HepG2 (cell line): ENCODE measurements around the gene SLC4A11. TPM values are rescaled to one million over a fixed set of nuclear protein-coding genes. Genes with fewer than 3 reads are reported as not detected.

Experiments used
- ATF7 ChIP-seq, 2 experiments: fragments of 450-650 bp in 1 of 2; sonication (generic) in 1 of 2; formaldehyde crosslinking in 1 of 2; IDR thresholded peaks; 2 replicates each; pipeline versions ENCODE4 v1.4.0 to v1.6.1; 2016 to 2020; ENCODE audit warnings: antibody characterized with exemption in 1 of 2, mild to moderate bottlenecking in 1 of 2, missing genetic modification reagents in 1 of 2
- ISX ChIP-seq: sonication (generic); formaldehyde crosslinking; conservative IDR thresholded peaks from 2 replicates; pipeline ENCODE4 v1.5.0; 2020; ENCODE audit warnings: missing genetic modification reagents
- NCOA2 ChIP-seq: sonication (generic); formaldehyde crosslinking; IDR thresholded peaks from 2 replicates; pipeline ENCODE4 v1.8.0; 2022; ENCODE audit warnings: inconsistent platforms
- POLR2G ChIP-seq: fragments of 200-400 bp; formaldehyde crosslinking; IDR thresholded peaks from 2 replicates; pipeline ENCODE4 v1.6.1; 2018; ENCODE audit warnings: mild to moderate bottlenecking, low read depth, low read length, moderate library complexity
- PREB ChIP-seq: sonication (generic); formaldehyde crosslinking; IDR thresholded peaks from 2 replicates; pipeline ENCODE4 v1.4.0; 2020; ENCODE audit warnings: missing genetic modification reagents
- RBM22 ChIP-seq: fragments of 200-400 bp; formaldehyde crosslinking; optimal IDR thresholded peaks from 2 replicates; pipeline ENCODE3; 2017; ENCODE audit warnings: mild to moderate bottlenecking, low read length, moderate library complexity
- REST ChIP-seq, 2 experiments: IDR thresholded peaks; 2 replicates each; pipeline ENCODE4 v1.6.1; 2011 to 2012; ENCODE audit warnings: low read length in 2 of 2, borderline replicate concordance in 1 of 2, low read depth in 1 of 2, mild to moderate bottlenecking in 1 of 2, moderate library complexity in 1 of 2
- STAG1 ChIP-seq: sonication (generic); formaldehyde crosslinking; IDR thresholded peaks from 2 replicates; pipeline ENCODE4 v1.4.0; 2020; ENCODE audit warnings: missing genetic modification reagents
- THAP9 ChIP-seq: sonication (generic); formaldehyde crosslinking; IDR thresholded peaks from 2 replicates; pipeline ENCODE4; 2020; ENCODE audit warnings: missing genetic modification reagents, mild to moderate bottlenecking, borderline replicate concordance
- ZBTB26 ChIP-seq: IDR thresholded peaks from 2 replicates; pipeline ENCODE4 v1.6.1; 2016; ENCODE audit warnings: missing compliant biosample characterization, missing genetic modification reagents, borderline replicate concordance
- ZNF569 ChIP-seq: sonication (generic); formaldehyde crosslinking; IDR thresholded peaks from 2 replicates; pipeline ENCODE4 v1.5.0; 2020; ENCODE audit warnings: mild to moderate bottlenecking, missing genetic modification reagents, moderate library complexity, borderline replicate concordance
- ZNF777 ChIP-seq: sonication (generic); formaldehyde crosslinking; IDR thresholded peaks from 2 replicates; pipeline ENCODE4 v1.4.0; 2020; ENCODE audit warnings: missing genetic modification reagents
- ZNF788 ChIP-seq: sonication (generic); formaldehyde crosslinking; IDR thresholded peaks from 2 replicates; pipeline ENCODE4 v1.5.0; 2020; ENCODE audit warnings: mild to moderate bottlenecking, missing genetic modification reagents, borderline replicate concordance
- polyA plus RNA-seq, 8 experiments: library from polyadenylated mRNA; depleted of rRNA in 3 of 8; stranded (reverse) in 7 of 8; unstranded in 1 of 8; fragments of >200 nt; fragmentation: Illumina TruSeq in 4 of 8; extraction: Trizol in 4 of 8; gene quantifications; 2 replicates each; pipeline versions ENCODE4 v1.2.1 to v1.2.3, GENCODE V29; 2011 to 2016; ENCODE audit warnings: low read depth in 4 of 8, missing spikeins in 1 of 8, mixed read lengths in 1 of 8; ENCODE audit not compliant: insufficient read depth in 1 of 8
- total RNA-seq, 5 experiments: library from RNA; depleted of rRNA; stranded (reverse); fragments of >200 nt; fragmentation: Illumina TruSeq; extraction: Trizol; gene quantifications; 2 replicates each; pipeline ENCODE4 v1.2.3, GENCODE V29; 2016; ENCODE audit warnings: low read depth in 1 of 5
- TF ChIP-seq, protein P1 (sequence below): sonication (generic); formaldehyde crosslinking; IDR thresholded peaks from 2 replicates; pipeline ENCODE4 v1.5.1; 2020; ENCODE audit warnings: mild to moderate bottlenecking, missing genetic modification reagents, moderate library complexity
- TF ChIP-seq, protein P2 (sequence below): sonication (generic); formaldehyde crosslinking; IDR thresholded peaks from 2 replicates; pipeline ENCODE4 v1.5.1; 2020; ENCODE audit warnings: missing genetic modification reagents, mild to moderate bottlenecking, borderline replicate concordance

The SLC4A11 gene
- total and polyA plus RNA-seq, 2 of the 13 experiments (the other 11 are each of a cell fraction or from before 2014, with no cell fraction given) = 3.9 to 27.0 TPM

DNA sequence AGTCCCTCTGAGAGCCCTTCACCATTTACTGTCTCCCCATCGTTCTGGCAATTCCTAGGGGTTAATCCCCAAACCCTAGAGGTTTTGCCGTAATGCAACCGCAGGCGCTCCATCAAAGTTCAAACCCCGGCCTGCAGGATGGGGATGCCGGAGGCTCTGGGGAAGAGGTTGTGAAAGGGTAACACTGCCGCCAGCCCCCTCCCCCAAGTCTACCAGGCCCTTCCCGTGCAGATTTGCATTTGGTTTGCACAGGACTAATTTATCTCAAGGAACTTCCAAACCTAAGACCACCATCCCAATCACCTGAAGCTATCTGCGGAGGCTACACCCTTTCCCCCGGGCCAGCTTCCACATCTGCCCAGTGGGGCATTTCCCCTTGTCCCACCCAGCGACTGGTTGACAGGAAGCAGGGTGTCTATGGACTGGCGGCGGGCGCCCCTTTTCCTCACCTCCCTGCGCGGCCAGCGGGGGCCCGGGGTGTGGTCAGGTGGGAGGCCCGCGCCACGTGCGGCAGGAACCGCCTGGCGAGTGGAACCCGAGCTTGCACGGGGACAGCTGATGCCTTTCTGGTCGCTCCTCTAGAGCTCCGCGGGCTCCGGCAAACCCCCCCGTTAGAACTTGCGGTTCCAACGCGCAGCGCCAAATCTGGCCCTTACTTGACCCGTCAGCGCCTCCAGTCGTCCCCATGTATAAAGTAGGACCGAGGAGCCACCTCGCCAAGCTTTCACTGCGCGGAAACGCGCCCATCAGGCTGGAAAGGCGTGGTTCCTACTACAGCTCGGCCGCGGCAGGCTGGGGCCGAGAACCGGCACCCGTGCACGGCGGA, 9.4 kb upstream of the SLC4A11 start (continued):
- TF ChIP-seq REST (IDR thresholded peaks at IDR 0.05; ENCODE audit: borderline replicate concordance in 1 of 2, low read depth in 1 of 2, low read length in 2 of 2) (no peak), POLR2G (peak; percentile 66), ATF7 (IDR thresholded peaks at IDR 0.05) (no peak), ATF7 (CRISPR knock-in tag; IDR thresholded peaks at IDR 0.05) (no peak), PREB (CRISPR knock-in tag) (no peak), ZNF788 (CRISPR knock-in tag) (no peak), STAG1 (CRISPR knock-in tag) (peak; percentile 58), NCOA2 (CRISPR knock-in tag) (no peak), ZBTB26 (CRISPR knock-in tag) (no peak), THAP9 (CRISPR knock-in tag) (peak; percentile 58; the same call in 1 of the 2 replicates), RBM22 (peak; percentile 27), ZNF777 (CRISPR knock-in tag) (0 out of 2 replicates have a peak, but pooled peaks have one; percentile 6), ZNF569 (no peak), ISX (0 out of 2 replicates have a peak, but pooled peaks have one; percentile 23)
- TF ChIP-seq, protein P1, sequence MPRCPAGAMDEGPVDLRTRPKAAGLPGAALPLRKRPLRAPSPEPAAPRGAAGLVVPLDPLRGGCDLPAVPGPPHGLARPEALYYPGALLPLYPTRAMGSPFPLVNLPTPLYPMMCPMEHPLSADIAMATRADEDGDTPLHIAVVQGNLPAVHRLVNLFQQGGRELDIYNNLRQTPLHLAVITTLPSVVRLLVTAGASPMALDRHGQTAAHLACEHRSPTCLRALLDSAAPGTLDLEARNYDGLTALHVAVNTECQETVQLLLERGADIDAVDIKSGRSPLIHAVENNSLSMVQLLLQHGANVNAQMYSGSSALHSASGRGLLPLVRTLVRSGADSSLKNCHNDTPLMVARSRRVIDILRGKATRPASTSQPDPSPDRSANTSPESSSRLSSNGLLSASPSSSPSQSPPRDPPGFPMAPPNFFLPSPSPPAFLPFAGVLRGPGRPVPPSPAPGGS (CRISPR knock-in tag) = 0 out of 2 replicates have a peak, but pooled peaks have one; percentile 48
- TF ChIP-seq, protein P2, sequence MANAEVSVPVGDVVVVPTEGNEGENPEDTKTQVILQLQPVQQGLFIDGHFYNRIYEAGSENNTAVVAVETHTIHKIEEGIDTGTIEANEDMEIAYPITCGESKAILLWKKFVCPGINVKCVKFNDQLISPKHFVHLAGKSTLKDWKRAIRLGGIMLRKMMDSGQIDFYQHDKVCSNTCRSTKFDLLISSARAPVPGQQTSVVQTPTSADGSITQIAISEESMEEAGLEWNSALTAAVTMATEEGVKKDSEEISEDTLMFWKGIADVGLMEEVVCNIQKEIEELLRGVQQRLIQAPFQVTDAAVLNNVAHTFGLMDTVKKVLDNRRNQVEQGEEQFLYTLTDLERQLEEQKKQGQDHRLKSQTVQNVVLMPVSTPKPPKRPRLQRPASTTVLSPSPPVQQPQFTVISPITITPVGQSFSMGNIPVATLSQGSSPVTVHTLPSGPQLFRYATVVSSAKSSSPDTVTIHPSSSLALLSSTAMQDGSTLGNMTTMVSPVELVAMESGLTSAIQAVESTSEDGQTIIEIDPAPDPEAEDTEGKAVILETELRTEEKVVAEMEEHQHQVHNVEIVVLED (CRISPR knock-in tag) = no peak
